SIG-M5 (cell line): ENCODE data around the gene ATAD2B.
"Not testable (repeated sequence)": the region's sequence is repeated elsewhere in the genome, so short reads cannot be mapped to it uniquely, and the experiment has no call there.

ENCODE experiments used
- DNase-seq: peaks from one replicate; lab custom pipeline; 2025; lab: John Stamatoyannopoulos, UW

ATAD2B gene

GRCh38 chr2:23926750-23927571 lies at the start of gene ATAD2B:
Gene ATAD2B, minus strand, starts transcription at chr2:23927123. Its CDS starts 353 bp downstream, at chr2:23926770.
- DNase-seq: peak; percentile 44

- no peak for DNase-seq
Observed at GRCh38 chr2:23967846-23968245, 40.9 kb upstream of the ATAD2B start.

GRCh38 chr2:23954325-23955014 lies 27.5 kb upstream of the ATAD2B start:
- DNase-seq: no peak

GRCh38 chr2:23953625-23954024 lies 26.7 kb upstream of the ATAD2B start:
- DNase-seq: no peak

GRCh38 chr2:23952558-23952957 lies 25.6 kb upstream of the ATAD2B start:
- DNase-seq: not testable (repeated sequence)

- no peak for DNase-seq
Observed at GRCh38 chr2:23947350-23947749, 20.4 kb upstream of the ATAD2B start.

GRCh38 chr2:23944976-23945375 lies 18.1 kb upstream of the ATAD2B start:
- DNase-seq: no peak

- DNase-seq: no peak
Observed at GRCh38 chr2:23944527-23944926, 17.6 kb upstream of the ATAD2B start.

- DNase-seq: no peak
Observed at GRCh38 chr2:23943666-23944065, 16.7 kb upstream of the ATAD2B start.

GRCh38 chr2:23941644-23942043 lies 14.7 kb upstream of the ATAD2B start:
- DNase-seq: no peak

- DNase-seq: no peak
Observed at GRCh38 chr2:23940718-23941620, 14.0 kb upstream of the ATAD2B start.

- DNase-seq: no peak
Observed at GRCh38 chr2:23939987-23940717, 13.2 kb upstream of the ATAD2B start, which contains the start of gene UBXN2A. Gene UBXN2A, plus strand, starts transcription at chr2:23940463. Its CDS starts 17,852 bp downstream, at chr2:23958315.

- DNase-seq: no peak
Observed at GRCh38 chr2:23934259-23934658, 7.3 kb upstream of the ATAD2B start.

GRCh38 chr2:23926290-23926749 lies 603 bp downstream of the ATAD2B start:
- DNase-seq: no peak

GRCh38 chr2:23925702-23926289 lies 1.1 kb downstream of the ATAD2B start:
- DNase-seq: peak; percentile 83

GRCh38 chr2:23924589-23925359 lies 2.1 kb downstream of the ATAD2B start:
- no peak for DNase-seq

- no peak for DNase-seq
Observed at GRCh38 chr2:23918837-23919489, 8.0 kb downstream of the ATAD2B start.

- DNase-seq: no peak
Observed at GRCh38 chr2:23916727-23917405, 10.1 kb downstream of the ATAD2B start.

- no peak for DNase-seq
Observed at GRCh38 chr2:23915327-23915726, 11.6 kb downstream of the ATAD2B start.
